ENCODE measurements around the gene APLP2. TPM values are rescaled to one million over a fixed set of nuclear protein-coding genes. Genes with fewer than 3 reads are reported as not detected.

Gene APLP2
- total RNA-seq, 2 experiments from 2014 or later: 18.9 to 19.8 TPM

GRCh38 chr11:130040281-130040940 lies 29.3 kb upstream of the APLP2 start:
- peaks cover 2% of the 10 kb centered on the region for H3K27me3 Mint-ChIP-seq
- H3K9me3 Mint-ChIP-seq: no peaks in the 10 kb centered on the region
- H3K27ac Mint-ChIP-seq: no peak overlapping the region
- ChIA-PET CTCF (no interaction called here), POLR2A (no interaction called here)
- DNase-seq: no peak
- H3K4me1 Mint-ChIP-seq: no peaks in the 10 kb centered on the region
- H3K4me3 Mint-ChIP-seq: no peak overlapping the region
- no peaks in the 10 kb centered on the region for H3K36me3 Mint-ChIP-seq (ENCODE audit: low read depth)

- Mint-ChIP-seq H3K9me3 (no peaks in the 10 kb centered on the region), H3K27me3 (peaks cover 2% of the 10 kb centered on the region), H3K4me3 (no peak overlapping the region), H3K27ac (no peak overlapping the region), H3K36me3 (ENCODE audit: low read depth) (no peaks in the 10 kb centered on the region), H3K4me1 (no peaks in the 10 kb centered on the region)
- ChIA-PET POLR2A (no interaction called here), CTCF (no interaction called here)
- DNase-seq: no peak
These were observed 27.6 kb upstream of the APLP2 start for GRCh38 chr11:130042093-130042591.

GRCh38 chr11:130043575-130043974 lies 26.1 kb upstream of the APLP2 start:
- Mint-ChIP-seq H3K4me1 (no peaks in the 10 kb centered on the region), H3K9me3 (no peaks in the 10 kb centered on the region), H3K27me3 (peaks cover 2% of the 10 kb centered on the region), H3K4me3 (no peak overlapping the region), H3K36me3 (ENCODE audit: low read depth) (no peaks in the 10 kb centered on the region), H3K27ac (no peak overlapping the region)
- ChIA-PET POLR2A (no interaction called here), CTCF (no interaction called here)
- no peak for DNase-seq

- Mint-ChIP-seq H3K27me3 (peaks cover 14% of the 10 kb centered on the region), H3K4me1 (no peaks in the 10 kb centered on the region), H3K36me3 (ENCODE audit: low read depth) (no peaks in the 10 kb centered on the region), H3K9me3 (no peaks in the 10 kb centered on the region), H3K27ac (no peak overlapping the region), H3K4me3 (no peak overlapping the region)
- ChIA-PET POLR2A (no interaction called here), CTCF (interaction anchor here (0.5 to 0.6 kb wide), 2 partner anchors 31 to 51 kb away, joined by 3 read pairs; no protein-coding TSS in a partner anchor)
- no peak for DNase-seq
These were observed 22.6 kb upstream of the APLP2 start for GRCh38 chr11:130047141-130047540.

GRCh38 chr11:130049328-130049771 lies 20.3 kb upstream of the APLP2 start:
- Mint-ChIP-seq H3K4me3 (no peak overlapping the region), H3K27ac (no peak overlapping the region), H3K4me1 (no peaks in the 10 kb centered on the region), H3K36me3 (ENCODE audit: low read depth) (no peaks in the 10 kb centered on the region), H3K27me3 (peaks cover 18% of the 10 kb centered on the region), H3K9me3 (no peaks in the 10 kb centered on the region)
- CTCF ChIA-PET: interaction anchor here (2.1 kb wide), 1 partner anchor 11 kb away, joined by 5 read pairs; no protein-coding TSS in a partner anchor
- DNase-seq: no peak
- POLR2A ChIA-PET: no interaction called here

GRCh38 chr11:130050257-130050656 lies 19.4 kb upstream of the APLP2 start:
- H3K4me1 Mint-ChIP-seq: no peaks in the 10 kb centered on the region
- CTCF ChIA-PET: no interaction called here
- DNase-seq: no peak
- peaks cover 18% of the 10 kb centered on the region for H3K27me3 Mint-ChIP-seq
- POLR2A ChIA-PET: no interaction called here
- H3K36me3 Mint-ChIP-seq (ENCODE audit: low read depth): no peaks in the 10 kb centered on the region
- H3K9me3 Mint-ChIP-seq: no peaks in the 10 kb centered on the region
- no peak overlapping the region for H3K4me3 Mint-ChIP-seq
- no peak overlapping the region for H3K27ac Mint-ChIP-seq

GRCh38 chr11:130051082-130051481 lies 18.6 kb upstream of the APLP2 start:
- H3K36me3 Mint-ChIP-seq (ENCODE audit: low read depth): no peaks in the 10 kb centered on the region
- DNase-seq: no peak
- H3K27ac Mint-ChIP-seq: no peak overlapping the region
- H3K4me1 Mint-ChIP-seq: no peaks in the 10 kb centered on the region
- H3K9me3 Mint-ChIP-seq: no peaks in the 10 kb centered on the region
- no peak overlapping the region for H3K4me3 Mint-ChIP-seq
- ChIA-PET CTCF (no interaction called here), POLR2A (no interaction called here)
- H3K27me3 Mint-ChIP-seq: peaks cover 18% of the 10 kb centered on the region

- Mint-ChIP-seq H3K36me3 (ENCODE audit: low read depth) (no peaks in the 10 kb centered on the region), H3K27ac (no peak overlapping the region), H3K9me3 (no peaks in the 10 kb centered on the region), H3K27me3 (peaks cover 20% of the 10 kb centered on the region), H3K4me3 (no peak overlapping the region), H3K4me1 (no peaks in the 10 kb centered on the region)
- DNase-seq: no peak
- ChIA-PET CTCF (no interaction called here), POLR2A (no interaction called here)
These were observed 17.1 kb upstream of the APLP2 start for GRCh38 chr11:130052567-130052966.

- DNase-seq: no peak
- CTCF ChIA-PET: interaction anchor here (1.6 kb wide), 1 partner anchor 48 kb away, joined by 3 read pairs; no protein-coding TSS in a partner anchor
These were observed 14.7 kb upstream of the APLP2 start for GRCh38 chr11:130054966-130055365.

GRCh38 chr11:130055617-130056016 lies 14.1 kb upstream of the APLP2 start:
- ChIA-PET POLR2A (no interaction called here), CTCF (interaction anchor here (1.6 kb wide), 1 partner anchor 48 kb away, joined by 3 read pairs; no protein-coding TSS in a partner anchor)
- no peak overlapping the region for H3K4me3 Mint-ChIP-seq
- H3K9me3 Mint-ChIP-seq: no peaks in the 10 kb centered on the region
- DNase-seq: no peak
- no peak overlapping the region for H3K27ac Mint-ChIP-seq
- no peaks in the 10 kb centered on the region for H3K36me3 Mint-ChIP-seq (ENCODE audit: low read depth)
- no peaks in the 10 kb centered on the region for H3K4me1 Mint-ChIP-seq
- H3K27me3 Mint-ChIP-seq: peaks cover 32% of the 10 kb centered on the region

More at GRCh38 chr11:130054966-130055365, 14.7 kb upstream of the APLP2 start:
- Mint-ChIP-seq H3K9me3 (no peaks in the 10 kb centered on the region), H3K4me1 (no peaks in the 10 kb centered on the region), H3K27me3 (peaks cover 28% of the 10 kb centered on the region), H3K36me3 (ENCODE audit: low read depth) (no peaks in the 10 kb centered on the region), H3K27ac (no peak overlapping the region), H3K4me3 (no peak overlapping the region)
- POLR2A ChIA-PET: no interaction called here

- Mint-ChIP-seq H3K9me3 (no peaks in the 10 kb centered on the region), H3K4me1 (no peaks in the 10 kb centered on the region), H3K36me3 (ENCODE audit: low read depth) (no peaks in the 10 kb centered on the region), H3K27ac (no peak overlapping the region), H3K4me3 (no peak overlapping the region), H3K27me3 (peaks cover 39% of the 10 kb centered on the region)
- ChIA-PET CTCF (interaction anchor here (0.7 to 1.8 kb wide), 3 partner anchors 12 to 39 kb away, joined by 3 to 5 read pairs (median 4); no protein-coding TSS in a partner anchor), POLR2A (no interaction called here)
- no peak for DNase-seq
These were observed 8.7 kb upstream of the APLP2 start for GRCh38 chr11:130061017-130061416.

- ChIA-PET POLR2A (no interaction called here), CTCF (interaction anchor here (1.2 kb wide), 1 partner anchor 40 kb away, joined by 4 read pairs; no protein-coding TSS in a partner anchor)
- H3K4me1 Mint-ChIP-seq: no peaks in the 10 kb centered on the region
- no peak overlapping the region for H3K27ac Mint-ChIP-seq
- peaks cover 39% of the 10 kb centered on the region for H3K27me3 Mint-ChIP-seq
- no peak for DNase-seq
- no peaks in the 10 kb centered on the region for H3K36me3 Mint-ChIP-seq (ENCODE audit: low read depth)
- H3K9me3 Mint-ChIP-seq: no peaks in the 10 kb centered on the region
- H3K4me3 Mint-ChIP-seq: no peak overlapping the region
These were observed 7.7 kb upstream of the APLP2 start for GRCh38 chr11:130062026-130062425.

GRCh38 chr11:130063451-130063850 lies 6.2 kb upstream of the APLP2 start:
- Mint-ChIP-seq H3K4me3 (no peak overlapping the region), H3K9me3 (no peaks in the 10 kb centered on the region), H3K27me3 (peaks cover 37% of the 10 kb centered on the region), H3K27ac (no peak overlapping the region), H3K36me3 (ENCODE audit: low read depth) (no peaks in the 10 kb centered on the region), H3K4me1 (peaks cover 2% of the 10 kb centered on the region)
- DNase-seq: no peak
- ChIA-PET POLR2A (no interaction called here), CTCF (no interaction called here)

GRCh38 chr11:130064596-130064995 lies 5.1 kb upstream of the APLP2 start:
- H3K36me3 Mint-ChIP-seq (ENCODE audit: low read depth): no peaks in the 10 kb centered on the region
- ChIA-PET POLR2A (no interaction called here), CTCF (no interaction called here)
- H3K27me3 Mint-ChIP-seq: peaks cover 35% of the 10 kb centered on the region
- H3K9me3 Mint-ChIP-seq: no peaks in the 10 kb centered on the region
- H3K27ac Mint-ChIP-seq: no peak overlapping the region
- DNase-seq: no peak
- H3K4me1 Mint-ChIP-seq: peaks cover 8% of the 10 kb centered on the region
- H3K4me3 Mint-ChIP-seq: no peak overlapping the region

All from activated CD4-positive, alpha-beta T cell treated with anti-CD3 and anti-CD28 coated beads, Interleukin-2, amount 10 ng/mL, durations not matched to agents 7 days and 5 days (primary cell).